Endothelial cell of umbilical vein (primary cell): ENCODE results near the gene ADAMTS14. TPM values are rescaled to one million over a fixed set of nuclear protein-coding genes. Genes with fewer than 3 reads are reported as not detected.

Experiments
- BruUV-seq: library from RNA; stranded (reverse); fragments of 400-500 nt; replicated peaks from 2 replicates; lab custom pipeline; 2021; lab: Mats Ljungman, UMichigan
- CTCF ChIA-PET: fragments of 300-600, 350-600 bp; sonication (Branson Sonifier 250); formaldehyde crosslinking; loops from one replicate; lab custom pipeline; 2021; ENCODE audit warnings: antibody characterized with exemption, inconsistent platforms; lab: Charles Lee
- POLR2A ChIA-PET: fragments of 300-600, 350-600 bp; sonication (Branson Sonifier 250); formaldehyde crosslinking; loops from one replicate; lab custom pipeline; 2021; ENCODE audit warnings: antibody characterized with exemption, inconsistent platforms; lab: Charles Lee
- DNase-seq: peaks from one replicate; pipeline ENCODE4 v3.0.0-alpha.2; 2011; ENCODE audit warnings: low read depth, low spot score
- FAIRE-seq: peaks from 2 replicates; lab custom pipeline; 2011; peaks lifted over from hg19 to GRCh38; lab: Jason Lieb, UNC
- H2AFZ ChIP-seq: 2 replicates; pipeline ENCODE4 v1.6.0; 2012; ENCODE audit warnings: low read depth, low read length, control low read depth, inconsistent platforms
- H3K27ac ChIP-seq: 2 replicates; pipeline ENCODE4 v1.5.1; 2011; ENCODE audit warnings: low read depth, mild to moderate bottlenecking, control low read depth, low read length, moderate library complexity; ENCODE audit not compliant: insufficient read depth
- H3K27me3 ChIP-seq, 2 experiments: 2 replicates each; pipeline versions ENCODE4 v1.6.0 to v1.6.1; 2011; ENCODE audit warnings: low read length in 2 of 2, mixed read lengths in 1 of 2; ENCODE audit not compliant: control insufficient read depth in 2 of 2, insufficient read depth in 2 of 2
- H3K36me3 ChIP-seq, 2 experiments: 2 replicates in 1 of 2; 3 replicates in 1 of 2; pipeline ENCODE4 v1.5.1; 2011; ENCODE audit warnings: low read length in 2 of 2, mild to moderate bottlenecking in 1 of 2, moderate library complexity in 1 of 2; ENCODE audit not compliant: control insufficient read depth in 2 of 2, insufficient read depth in 2 of 2; ENCODE audit errors: extremely low read depth in 1 of 2
- H3K4me1 ChIP-seq: 3 replicates; pipeline ENCODE4 v1.5.1; 2011; ENCODE audit warnings: mild to moderate bottlenecking, low read length; ENCODE audit not compliant: control insufficient read depth, insufficient read depth; ENCODE audit errors: extremely low read depth
- H3K4me2 ChIP-seq: 2 replicates; pipeline ENCODE4 v1.6.1; 2011; ENCODE audit warnings: low read length, control low read depth, mixed read lengths; ENCODE audit not compliant: insufficient read depth
- H3K4me3 ChIP-seq, 3 experiments: fragments of 200-600 bp in 1 of 3; sonication (generic), shearing (Covaris generic) in 1 of 3; replicated peaks in 1 of 3; 2 replicates each; pipeline ENCODE4 v1.5.1; 2011 to 2016; ENCODE audit warnings: control low read depth in 3 of 3, low read length in 3 of 3, mild to moderate bottlenecking in 2 of 3, inconsistent platforms in 1 of 3, low read depth in 1 of 3, moderate library complexity in 1 of 3; ENCODE audit not compliant: insufficient read depth in 1 of 3
- H3K79me2 ChIP-seq: 2 replicates; pipeline ENCODE4 v1.6.0; 2012; ENCODE audit warnings: low read length, inconsistent platforms; ENCODE audit not compliant: control insufficient read depth, insufficient read depth
- H3K9ac ChIP-seq: replicated peaks from 2 replicates; pipeline ENCODE3; 2011; ENCODE audit warnings: low read length, control low read depth; ENCODE audit not compliant: insufficient read depth; ENCODE audit errors: extremely low read depth
- H3K9me1 ChIP-seq: replicated peaks from 3 replicates; pipeline ENCODE4 v1.6.0; 2011; ENCODE audit warnings: mild to moderate bottlenecking, low read length; ENCODE audit not compliant: control insufficient read depth, insufficient read depth; ENCODE audit errors: extremely low read depth
- H3K9me3 ChIP-seq: replicated peaks from 2 replicates; pipeline ENCODE4 v1.5.1; 2012; ENCODE audit warnings: low read length, inconsistent platforms; ENCODE audit not compliant: control insufficient read depth, insufficient read depth
- H4K20me1 ChIP-seq: replicated peaks from 2 replicates; pipeline ENCODE3; 2011; ENCODE audit warnings: mild to moderate bottlenecking, low read length; ENCODE audit not compliant: control insufficient read depth, insufficient read depth; ENCODE audit errors: extremely low read depth
- EZH2 ChIP-seq: IDR thresholded peaks from 2 replicates; pipeline ENCODE4 v1.6.1; 2012; ENCODE audit warnings: borderline replicate concordance, low read depth, mild to moderate bottlenecking, moderate library complexity, low read length, inconsistent platforms; ENCODE audit not compliant: severe bottlenecking
- FOS ChIP-seq: IDR thresholded peaks from 2 replicates; pipeline ENCODE4 v1.6.1; 2011; ENCODE audit warnings: mild to moderate bottlenecking, low read length, moderate library complexity, borderline replicate concordance; ENCODE audit not compliant: insufficient read depth
- GATA2 ChIP-seq: IDR thresholded peaks from 2 replicates; pipeline ENCODE4 v1.7.0; 2011; ENCODE audit warnings: low read depth, mild to moderate bottlenecking, moderate library complexity, mixed read lengths, low read length; ENCODE audit not compliant: insufficient read length, insufficient read depth
- JUN ChIP-seq: IDR thresholded peaks from 2 replicates; pipeline ENCODE4 v1.6.1; 2011; ENCODE audit warnings: borderline replicate concordance, low read depth; ENCODE audit not compliant: insufficient read length, insufficient read depth
- MYC ChIP-seq: IDR thresholded peaks from one replicate; pipeline ENCODE4 v1.6.1; 2011; ENCODE audit warnings: mild to moderate bottlenecking, low read depth, low read length
- POLR2A ChIP-seq: IDR thresholded peaks from 2 replicates; pipeline ENCODE4 v1.6.1; 2012; ENCODE audit warnings: low read depth, mild to moderate bottlenecking, control low read depth, low read length
- POLR2AphosphoS5 ChIP-seq: IDR thresholded peaks from 2 replicates; pipeline ENCODE4 v1.6.1; 2012; ENCODE audit warnings: low read depth, mild to moderate bottlenecking, control low read depth, low read length, moderate library complexity; ENCODE audit not compliant: insufficient read depth
- dilution Hi-C: fragments of 300-500 bp; cut with MboI; formaldehyde crosslinking; loops from one replicate; pipeline ENCODE4 v1.15.0; 2019; ENCODE audit warnings: low sequenced_read_pairs; ENCODE audit not compliant: extremely low pct_ligation_motif_present
- intact Hi-C: fragments of 100-400 bp; cut with micrococcal nuclease; formaldehyde crosslinking; loops from one replicate; pipeline ENCODE4 v1.10.0; 2022
- polyA plus RNA-seq, 4 experiments: library from polyadenylated mRNA; depleted of rRNA in 3 of 4; stranded (reverse) in 3 of 4; unstranded in 1 of 4; fragments of >200 nt; gene quantifications; 2 replicates each; pipeline versions ENCODE4 v1.2.1 to v1.2.3, GENCODE V29; 2011 to 2012; ENCODE audit warnings: missing spikeins in 1 of 4
- total RNA-seq: library from RNA; stranded (reverse); gene quantifications from 2 replicates; pipeline ENCODE4 v1.2.3, GENCODE V29; 2021
- TF ChIP-seq, protein P1 (sequence below): IDR thresholded peaks from 2 replicates; pipeline ENCODE4 v1.6.1; 2011; ENCODE audit not compliant: insufficient read depth, insufficient read length
- TF ChIP-seq, protein P2 (sequence below), 2 donors: IDR thresholded peaks; 1 replicate in 1 of 2; 2 replicates in 1 of 2; pipeline ENCODE4 v1.5.1; 2011; ENCODE audit warnings: low read length in 2 of 2, mild to moderate bottlenecking in 2 of 2, moderate library complexity in 2 of 2, control low read depth in 1 of 2, inconsistent platforms in 1 of 2, low read depth in 1 of 2; ENCODE audit not compliant: insufficient read depth in 1 of 2; ENCODE audit errors: extremely low read depth in 1 of 2

Gene ADAMTS14
- total and polyA plus RNA-seq, 2 donors (not counting 3 experiments of a cell fraction or from before 2014, with no cell fraction given): not detected

DNA sequence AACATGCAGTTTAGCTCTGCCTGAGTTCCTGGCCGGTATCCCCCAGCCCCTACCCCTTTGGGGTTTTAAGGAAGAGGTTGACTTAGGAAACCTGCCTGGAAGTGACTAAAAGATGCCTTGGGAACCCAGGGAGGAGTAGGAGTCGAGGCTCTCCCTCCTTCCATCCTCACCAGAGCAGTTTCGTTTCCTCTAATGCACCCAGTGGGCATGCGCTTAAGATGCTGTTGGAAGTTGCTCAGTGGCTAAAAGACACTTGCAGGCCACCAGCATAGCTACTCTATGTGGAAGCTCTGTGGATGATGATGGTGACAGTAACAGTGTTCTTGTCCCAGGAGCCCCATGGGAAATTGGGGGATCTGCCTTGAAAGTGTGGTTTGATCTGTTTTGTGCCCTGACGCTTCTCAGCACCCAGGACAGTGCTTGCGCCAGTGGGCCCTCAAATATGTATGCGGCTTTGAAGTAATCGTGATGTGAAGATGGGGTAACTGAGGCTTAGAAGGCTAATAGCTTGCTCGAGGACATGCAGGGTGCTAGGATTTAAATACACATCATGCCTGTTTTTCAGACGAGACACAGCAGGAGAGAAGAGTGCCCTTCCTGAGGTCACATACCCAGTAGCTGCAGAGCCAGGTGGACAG lies 80.8 kb downstream of the ADAMTS14 start:
- Histone ChIP-seq H3K79me2 (no peaks in the 10 kb centered on the region), H3K9me3 (no peaks in the 10 kb centered on the region), H3K36me3 (no peaks in the 10 kb centered on the region), H3K4me3 (no peak overlapping the region), H3K27ac (no peak overlapping the region), H3K9ac (no peak overlapping the region), H3K9me1 (no peaks in the 10 kb centered on the region), H2AFZ (no peak overlapping the region), H4K20me1 (no peaks in the 10 kb centered on the region), H3K27me3 (peaks cover 0 to 4% of the 10 kb centered on the region in 2 experiments), H3K4me2 (no peak overlapping the region), H3K4me1 (no peaks in the 10 kb centered on the region)
- dilution Hi-C loops (no loop called here), intact Hi-C loops (no loop called here)
- no peak for DNase-seq
- CTCF ChIA-PET: interaction anchor here (1.2 to 3.1 kb wide), 2 partner anchors 193 to 202 kb away, joined by 3 to 8 read pairs; no protein-coding TSS in a partner anchor
- no peak for FAIRE-seq
- POLR2A ChIA-PET: no interaction called here
- TF ChIP-seq MYC (no peak), GATA2 (no peak), FOS (no peak), EZH2 (no peak), JUN (no peak), POLR2AphosphoS5 (no peak), POLR2A (no peak)
- TF ChIP-seq, protein P1, sequence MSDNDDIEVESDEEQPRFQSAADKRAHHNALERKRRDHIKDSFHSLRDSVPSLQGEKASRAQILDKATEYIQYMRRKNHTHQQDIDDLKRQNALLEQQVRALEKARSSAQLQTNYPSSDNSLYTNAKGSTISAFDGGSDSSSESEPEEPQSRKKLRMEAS: no peak
- TF ChIP-seq, protein P2, sequence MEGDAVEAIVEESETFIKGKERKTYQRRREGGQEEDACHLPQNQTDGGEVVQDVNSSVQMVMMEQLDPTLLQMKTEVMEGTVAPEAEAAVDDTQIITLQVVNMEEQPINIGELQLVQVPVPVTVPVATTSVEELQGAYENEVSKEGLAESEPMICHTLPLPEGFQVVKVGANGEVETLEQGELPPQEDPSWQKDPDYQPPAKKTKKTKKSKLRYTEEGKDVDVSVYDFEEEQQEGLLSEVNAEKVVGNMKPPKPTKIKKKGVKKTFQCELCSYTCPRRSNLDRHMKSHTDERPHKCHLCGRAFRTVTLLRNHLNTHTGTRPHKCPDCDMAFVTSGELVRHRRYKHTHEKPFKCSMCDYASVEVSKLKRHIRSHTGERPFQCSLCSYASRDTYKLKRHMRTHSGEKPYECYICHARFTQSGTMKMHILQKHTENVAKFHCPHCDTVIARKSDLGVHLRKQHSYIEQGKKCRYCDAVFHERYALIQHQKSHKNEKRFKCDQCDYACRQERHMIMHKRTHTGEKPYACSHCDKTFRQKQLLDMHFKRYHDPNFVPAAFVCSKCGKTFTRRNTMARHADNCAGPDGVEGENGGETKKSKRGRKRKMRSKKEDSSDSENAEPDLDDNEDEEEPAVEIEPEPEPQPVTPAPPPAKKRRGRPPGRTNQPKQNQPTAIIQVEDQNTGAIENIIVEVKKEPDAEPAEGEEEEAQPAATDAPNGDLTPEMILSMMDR (IDR thresholded peaks at IDR 0.05; ENCODE audit: extremely low read depth in 1 of 2, insufficient read depth in 1 of 2, low read depth in 1 of 2, low read length in 2 of 2): no peak
- BruUV-seq: no TSS peak
